ENCODE measurements around the gene KPNA1. TPM values are rescaled to one million over a fixed set of nuclear protein-coding genes. Genes with fewer than 3 reads are reported as not detected.
A peak's percentile ranks its signal among the peaks of the same experiment; 100 is the strongest.

KPNA1 gene
- total RNA-seq, 1 experiment from 2014 or later, result 58.9 TPM

- in situ Hi-C loops (cut with HindIII; ENCODE audit: low sequenced_read_pairs), result no loop called here
Measured at GRCh38 chr3:122435950-122436349, 78.8 kb downstream of the KPNA1 start.

GRCh38 chr3:122430371-122430770 lies 84.4 kb downstream of the KPNA1 start:
- in situ Hi-C loops (cut with HindIII; ENCODE audit: low sequenced_read_pairs), result no loop called here
- no peak for DNase-seq (ENCODE audit: low spot score)

More at GRCh38 chr3:122435950-122436349, 78.8 kb downstream of the KPNA1 start:
- no peak for DNase-seq (ENCODE audit: low spot score)

GRCh38 chr3:122427857-122428471 lies 86.8 kb downstream of the KPNA1 start:
- in situ Hi-C loops (cut with HindIII; ENCODE audit: low sequenced_read_pairs), result no loop called here
- DNase-seq (ENCODE audit: low spot score), result no peak

- DNase-seq (ENCODE audit: low spot score), result no peak
- in situ Hi-C loops (cut with HindIII; ENCODE audit: low sequenced_read_pairs), result no loop called here
Measured at GRCh38 chr3:122421836-122422235, 92.9 kb downstream of the KPNA1 start.

GRCh38 chr3:122421101-122421500 lies 93.6 kb downstream of the KPNA1 start:
- DNase-seq (ENCODE audit: low spot score), result no peak
- in situ Hi-C loops (cut with HindIII; ENCODE audit: low sequenced_read_pairs), result no loop called here

GRCh38 chr3:122416966-122417365 lies 97.8 kb downstream of the KPNA1 start:
- DNase-seq (ENCODE audit: low spot score), result no peak
- in situ Hi-C loops (cut with HindIII; ENCODE audit: low sequenced_read_pairs), result no loop called here

- peak; percentile 98 for DNase-seq (ENCODE audit: low spot score)
- in situ Hi-C loops (cut with HindIII; ENCODE audit: low sequenced_read_pairs), result no loop called here
Measured at GRCh38 chr3:122415762-122416654, 98.7 kb downstream of the KPNA1 start, which contains the start of gene WDR5B. Gene WDR5B (minus strand): TSS chr3:122416062. CDS start chr3:122415528, 534 bp downstream.

GRCh38 chr3:122415104-122415744 lies 99.5 kb downstream of the KPNA1 start:
- in situ Hi-C loops (cut with HindIII; ENCODE audit: low sequenced_read_pairs), result no loop called here
- DNase-seq (ENCODE audit: low spot score), result peak; percentile 62

- DNase-seq (ENCODE audit: low spot score), result no peak
Measured at GRCh38 chr3:122414391-122414790, 100.3 kb downstream of the KPNA1 start.

GRCh38 chr3:122410639-122411038 lies 104.1 kb downstream of the KPNA1 start:
- no peak for DNase-seq (ENCODE audit: low spot score)
- in situ Hi-C loops (cut with HindIII; ENCODE audit: low sequenced_read_pairs), result no loop called here

More at GRCh38 chr3:122414391-122414790, 100.3 kb downstream of the KPNA1 start:
- in situ Hi-C loops (cut with HindIII; ENCODE audit: low sequenced_read_pairs), result no loop called here

GRCh38 chr3:122410111-122410510 lies 104.6 kb downstream of the KPNA1 start:
- in situ Hi-C loops (cut with HindIII; ENCODE audit: low sequenced_read_pairs), result no loop called here
- DNase-seq (ENCODE audit: low spot score), result no peak

GRCh38 chr3:122409446-122409845 lies 105.3 kb downstream of the KPNA1 start:
- DNase-seq (ENCODE audit: low spot score), result no peak
- in situ Hi-C loops (cut with HindIII; ENCODE audit: low sequenced_read_pairs), result no loop called here

- no peak for DNase-seq (ENCODE audit: low spot score)
- in situ Hi-C loops (cut with HindIII; ENCODE audit: low sequenced_read_pairs), result no loop called here
Measured at GRCh38 chr3:122407946-122408345, 106.8 kb downstream of the KPNA1 start.

GRCh38 chr3:122406198-122406597 lies 108.5 kb downstream of the KPNA1 start:
- in situ Hi-C loops (cut with HindIII; ENCODE audit: low sequenced_read_pairs), result no loop called here
- DNase-seq (ENCODE audit: low spot score), result no peak

GRCh38 chr3:122405015-122405414 lies 109.7 kb downstream of the KPNA1 start:
- no peak for DNase-seq (ENCODE audit: low spot score)
- in situ Hi-C loops (cut with HindIII; ENCODE audit: low sequenced_read_pairs), result no loop called here

GRCh38 chr3:122403489-122403888 lies 111.2 kb downstream of the KPNA1 start:
- in situ Hi-C loops (cut with HindIII; ENCODE audit: low sequenced_read_pairs), result no loop called here
- DNase-seq (ENCODE audit: low spot score), result no peak

- in situ Hi-C loops (cut with HindIII; ENCODE audit: low sequenced_read_pairs), result no loop called here
- no peak for DNase-seq (ENCODE audit: low spot score)
Measured at GRCh38 chr3:122398920-122399319, 115.8 kb downstream of the KPNA1 start.

GRCh38 chr3:122397201-122397600 lies 117.5 kb downstream of the KPNA1 start:
- in situ Hi-C loops (cut with HindIII; ENCODE audit: low sequenced_read_pairs), result no loop called here
- DNase-seq (ENCODE audit: low spot score), result no peak

GRCh38 chr3:122396511-122396910 lies 118.2 kb downstream of the KPNA1 start:
- DNase-seq (ENCODE audit: low spot score), result no peak
- in situ Hi-C loops (cut with HindIII; ENCODE audit: low sequenced_read_pairs), result no loop called here

- no peak for DNase-seq (ENCODE audit: low spot score)
- in situ Hi-C loops (cut with HindIII; ENCODE audit: low sequenced_read_pairs), result no loop called here
Measured at GRCh38 chr3:122395582-122395981, 119.2 kb downstream of the KPNA1 start.

Measured in G401 (cell line).